ENCODE measurements around the gene NEDD8.

The NEDD8 gene

DNA sequence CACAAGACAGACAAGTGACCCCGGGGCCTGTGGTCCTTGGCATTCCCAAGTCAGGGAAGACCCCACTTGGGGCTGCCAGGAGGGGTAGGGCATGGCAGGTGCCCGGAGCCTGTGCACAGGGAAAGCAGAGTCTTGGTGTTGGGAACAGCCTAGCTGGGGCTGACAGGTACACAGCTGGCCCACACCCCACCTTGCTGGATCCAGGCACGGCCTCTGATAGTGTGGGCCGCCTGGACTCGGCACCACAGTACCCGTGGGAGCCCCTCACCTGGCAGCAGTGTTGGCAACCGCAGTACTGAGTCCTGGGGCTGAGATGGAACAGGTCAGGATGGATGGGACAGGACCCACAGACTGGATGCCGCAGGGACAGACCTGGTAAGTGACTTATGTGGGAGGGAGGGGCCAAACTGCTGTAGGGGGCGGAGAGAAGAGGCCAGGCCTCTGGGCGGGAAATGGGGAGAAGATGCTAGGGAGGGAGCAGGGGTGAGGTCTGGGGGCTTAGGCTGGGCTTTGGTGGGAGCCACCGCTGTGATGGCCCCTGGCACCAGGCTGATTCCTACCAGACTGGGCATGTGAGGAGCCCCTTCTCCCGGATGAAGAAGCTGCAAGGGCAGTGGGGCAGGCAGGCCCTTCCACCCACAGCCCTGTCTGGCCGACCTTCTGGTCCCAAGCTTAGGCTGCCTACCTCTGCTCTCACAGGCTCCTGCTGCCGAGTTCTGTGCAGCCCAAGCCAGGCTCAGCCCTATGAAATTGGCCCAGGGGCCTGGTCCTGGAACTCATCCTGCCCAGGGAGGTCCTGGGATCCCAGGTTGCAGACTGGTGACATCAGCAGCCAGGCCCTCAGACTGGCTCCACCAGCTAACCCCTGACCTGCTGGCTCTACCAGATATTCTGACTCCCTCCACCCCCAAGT is 30.9 kb upstream of the NEDD8 start, which contains the start of gene TGM1:
Gene TGM1, minus strand, starts transcription at position 357 of the 913 bp plus-strand sequence. CDS start 825 bp downstream, outside the sequence.
- no peak for DNase-seq

DNA sequence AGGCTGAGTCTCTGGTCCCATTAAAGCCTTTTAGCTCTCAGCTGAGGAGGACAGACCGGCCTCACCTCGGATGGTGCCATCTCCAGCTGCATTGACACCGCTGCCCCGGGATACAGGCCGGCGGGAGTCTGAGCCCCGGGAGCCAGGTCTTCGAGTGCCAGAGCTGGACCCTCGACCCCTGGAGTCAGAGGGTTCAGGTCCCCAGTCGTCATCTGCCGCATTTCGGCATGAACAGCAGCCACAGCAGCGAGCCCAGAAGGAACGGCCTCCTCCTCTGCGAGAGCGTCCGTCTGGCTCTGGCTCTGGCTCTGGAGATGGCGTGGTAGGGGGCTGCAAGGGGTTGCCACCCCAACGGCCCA is 29.8 kb upstream of the NEDD8 start:
- no peak for DNase-seq

DNA sequence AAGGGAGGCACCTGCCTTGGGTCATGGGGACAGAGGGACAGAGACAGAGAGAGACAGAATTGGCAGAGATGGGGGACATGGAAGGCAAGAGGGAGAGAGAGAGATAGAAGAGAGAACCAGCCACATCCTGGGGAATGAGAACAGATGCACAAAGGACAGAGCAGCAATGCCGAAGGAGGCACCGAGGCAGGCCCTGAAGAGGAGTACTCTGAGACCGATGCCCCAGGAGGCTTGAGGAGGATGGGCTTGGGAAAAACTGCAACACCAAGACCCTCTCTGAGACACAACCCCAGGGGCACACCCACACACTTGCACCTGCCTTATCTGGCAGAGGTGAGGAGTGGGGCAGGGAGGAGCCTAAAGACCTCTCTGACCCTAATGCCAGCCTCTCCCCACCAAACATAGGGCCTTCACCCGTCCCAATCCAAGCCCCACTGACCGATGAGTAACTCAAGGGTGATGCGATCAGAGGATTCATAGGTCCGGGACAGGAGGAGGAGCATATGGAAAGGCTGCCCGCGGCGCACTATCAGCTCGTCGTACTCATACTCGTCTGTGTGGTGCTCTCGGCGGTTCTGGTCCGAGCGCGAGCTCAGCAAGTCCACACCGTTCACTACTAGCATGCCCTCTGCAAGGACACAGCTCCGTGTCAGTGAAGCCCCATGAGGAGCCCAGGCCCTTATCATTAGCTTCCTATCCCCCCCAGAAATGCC is 29.2 kb upstream of the NEDD8 start:
- no peak for DNase-seq

DNA sequence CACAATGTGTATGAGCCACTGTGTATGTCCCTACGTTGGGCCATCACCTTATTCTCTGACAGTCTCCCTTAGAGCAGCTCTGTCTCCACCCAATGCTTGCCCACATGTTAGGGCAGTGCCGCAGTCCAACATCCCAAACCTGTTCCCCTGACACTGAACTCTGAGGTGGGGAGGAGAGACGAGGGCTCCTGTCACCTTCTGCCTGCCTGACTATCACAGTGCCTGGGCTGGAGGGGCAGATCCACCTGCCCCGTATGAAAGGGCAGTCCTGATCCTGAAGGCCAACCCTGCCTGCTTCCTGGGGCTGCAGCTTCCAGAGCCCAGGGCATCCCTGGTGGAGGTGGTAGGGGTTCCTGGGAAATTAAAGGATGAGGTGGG is 28.6 kb upstream of the NEDD8 start:
- DNase-seq = no peak

DNA sequence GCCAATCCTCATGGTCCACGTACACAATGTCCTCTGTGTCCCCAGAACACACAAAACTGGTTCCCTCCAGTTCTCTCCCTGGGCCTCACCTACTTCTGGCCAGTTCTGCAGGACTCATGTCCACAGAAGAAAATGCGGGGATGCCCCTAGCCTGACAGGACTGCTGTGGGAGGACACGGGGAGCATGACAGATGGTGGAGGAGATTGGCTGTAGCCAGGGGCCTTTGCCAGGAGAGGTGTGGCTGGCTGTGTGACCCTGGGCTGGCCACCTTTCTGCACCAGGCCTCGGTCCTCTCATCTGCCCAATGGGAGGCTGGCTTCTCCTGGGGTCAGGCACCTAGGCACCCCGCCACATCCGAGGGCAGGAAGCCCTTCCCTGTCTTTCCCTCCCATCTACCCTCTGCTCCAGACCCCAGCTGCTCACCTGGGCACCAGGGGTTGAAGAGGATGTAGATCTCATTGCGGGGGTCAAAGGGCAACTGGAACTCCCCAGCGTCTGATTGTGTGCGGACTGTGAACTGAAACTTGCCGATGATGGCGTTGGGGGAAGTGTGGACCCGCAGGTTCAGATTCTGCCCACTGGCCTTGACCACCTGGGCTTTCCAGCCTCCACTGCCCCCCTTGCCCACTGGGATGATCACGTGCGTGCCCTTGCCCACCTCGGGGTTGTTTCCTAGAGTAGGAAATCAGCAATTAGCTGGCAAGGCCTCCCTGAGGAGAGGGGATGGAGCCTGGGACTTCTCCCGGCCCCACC is 28.0 kb upstream of the NEDD8 start:
- no peak for DNase-seq

DNA sequence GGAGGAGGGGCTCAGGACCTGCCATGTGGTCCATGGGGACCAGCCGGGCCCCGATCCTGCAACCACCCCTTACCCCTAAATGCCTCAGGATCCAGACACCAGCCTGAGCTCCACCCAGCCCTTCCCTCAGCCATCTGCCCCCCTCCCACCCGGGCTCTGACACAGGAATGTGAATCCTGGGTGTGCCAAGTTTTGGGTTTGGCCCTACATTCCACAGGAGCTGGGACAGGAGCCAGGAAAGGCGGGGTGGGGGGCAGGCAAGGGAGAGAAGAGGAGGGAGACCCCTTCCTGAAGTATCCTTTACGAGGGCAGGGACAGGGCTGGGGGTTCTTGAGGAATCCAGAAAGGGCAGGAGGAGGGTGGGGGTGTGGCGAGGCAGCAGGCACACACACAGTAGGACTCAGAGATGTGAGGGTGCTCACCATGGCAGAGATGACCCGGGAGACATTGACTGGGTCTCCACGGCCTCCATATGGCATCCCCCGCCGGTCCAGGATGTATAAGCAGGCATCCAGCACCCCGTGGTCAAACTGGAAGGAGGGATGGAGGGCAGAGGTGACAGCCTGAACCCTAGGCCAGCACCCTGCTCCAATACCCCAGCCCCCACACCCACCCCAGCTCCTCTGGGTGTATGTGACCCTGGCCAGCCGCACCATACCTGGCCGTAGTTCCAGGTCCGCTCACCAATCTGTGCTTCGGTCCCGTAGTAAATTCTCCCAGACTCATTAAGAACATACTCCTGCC is 27.3 kb upstream of the NEDD8 start:
- DNase-seq = no peak

DNA sequence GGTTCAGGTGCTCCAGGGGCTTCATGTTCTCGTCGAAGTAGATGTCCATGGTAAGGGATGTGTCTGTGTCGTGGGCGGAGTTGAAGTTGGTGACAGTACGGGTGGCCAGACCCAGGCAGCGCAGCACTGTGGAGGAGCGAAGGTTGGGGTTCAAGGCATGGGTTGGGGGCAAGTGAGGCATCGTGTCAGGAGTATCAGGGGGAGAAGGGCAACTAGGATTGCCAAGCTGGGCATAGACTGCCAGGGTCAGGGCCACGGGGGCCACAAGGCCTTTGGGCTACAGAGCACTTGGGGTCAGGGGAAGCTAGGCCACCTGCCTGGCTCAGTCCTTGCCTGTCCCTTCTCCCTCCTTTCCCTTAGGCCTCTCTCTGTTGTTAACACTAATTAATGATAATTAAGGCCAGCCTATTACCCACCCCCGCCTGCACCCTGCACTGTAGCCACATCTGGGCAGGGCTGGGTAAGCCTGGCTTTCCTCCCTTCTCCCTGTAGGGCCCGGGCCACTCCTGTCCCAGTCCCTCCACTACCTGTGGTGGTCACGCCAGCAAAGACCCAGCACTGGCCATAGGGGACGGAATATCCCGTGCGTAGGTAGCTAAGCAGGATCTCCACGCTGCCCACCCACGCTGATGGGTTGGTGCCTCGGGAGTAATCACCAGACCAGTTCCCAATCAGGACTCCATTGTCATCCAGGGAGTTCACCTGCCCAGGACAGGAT is 26.5 kb upstream of the NEDD8 start:
- no peak for DNase-seq

DNA sequence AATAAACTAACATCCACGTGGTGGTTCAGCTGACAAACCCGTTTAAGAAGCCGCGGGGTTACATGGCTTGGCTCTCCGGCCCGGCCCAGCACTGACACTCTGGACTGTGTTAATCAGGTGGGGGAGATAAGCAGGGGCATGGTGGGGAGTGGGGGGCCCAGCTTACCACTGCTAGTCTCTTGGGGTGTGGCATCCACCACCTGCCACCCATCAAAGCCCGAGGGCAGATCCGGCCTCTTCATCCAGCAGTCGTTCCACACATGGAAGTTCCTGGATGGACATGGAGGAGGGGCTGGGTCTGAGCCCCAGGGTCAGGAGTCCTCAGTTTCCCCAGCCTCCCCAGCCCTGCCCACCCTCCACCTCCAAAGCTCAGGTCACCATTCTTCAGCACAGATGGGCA is 26.0 kb upstream of the NEDD8 start:
- DNase-seq = no peak

DNA sequence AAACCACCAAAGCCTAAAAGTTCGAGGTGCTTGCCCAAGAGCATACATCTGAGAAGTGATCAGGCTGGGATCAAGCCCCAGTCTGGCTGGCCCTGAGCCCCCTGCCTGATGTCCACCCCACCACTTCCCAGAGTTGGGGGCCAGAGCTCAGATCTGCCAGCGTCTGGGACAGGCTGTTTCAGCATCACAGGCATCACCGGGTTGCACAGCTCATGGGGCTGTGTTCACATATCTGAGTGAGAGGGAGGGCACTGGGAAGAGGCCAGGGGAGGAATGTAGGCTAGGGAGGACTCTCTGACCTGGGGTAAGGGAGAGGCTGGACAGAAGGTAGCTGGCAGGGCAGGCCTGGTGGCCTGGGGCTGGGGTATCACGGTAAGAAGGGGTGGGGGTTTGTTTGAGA is 24.8 kb upstream of the NEDD8 start:
- no peak for DNase-seq

DNA sequence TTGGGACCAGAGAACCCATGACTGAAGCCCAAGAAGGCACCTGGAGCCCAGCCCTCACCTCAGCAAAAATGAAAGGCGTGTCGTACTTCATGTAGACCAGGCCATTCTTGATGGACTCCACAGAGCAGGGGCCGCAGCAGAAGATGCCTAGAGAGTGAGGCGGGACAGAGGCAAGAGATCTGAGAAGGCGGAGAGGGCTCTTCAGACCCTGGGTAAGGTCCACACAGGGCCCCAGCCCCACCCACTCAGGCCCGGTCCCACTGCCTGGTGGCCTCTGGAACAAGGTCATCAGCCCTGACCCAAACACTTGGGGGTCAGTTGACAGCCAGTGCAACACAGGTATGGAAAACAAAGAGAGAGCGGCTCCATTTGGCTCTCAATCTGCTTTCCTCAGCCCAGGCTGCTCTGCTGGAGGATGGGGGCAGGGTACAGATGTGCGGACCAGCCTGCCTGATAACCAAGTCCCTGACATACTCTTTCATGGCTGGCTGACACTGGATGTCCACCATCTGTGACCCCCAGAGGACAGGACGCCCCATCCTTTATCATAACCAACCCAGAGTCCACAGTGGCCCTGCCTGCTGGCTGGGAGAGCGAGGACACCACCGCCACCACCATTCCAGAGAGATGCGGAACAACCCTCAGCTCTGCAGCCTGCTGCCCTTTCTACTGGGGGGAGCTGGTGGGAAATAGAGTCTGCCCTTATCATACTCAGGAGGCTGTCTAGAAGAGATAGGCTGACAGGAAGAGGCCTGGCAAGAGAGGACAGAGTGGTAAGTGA is 24.0 kb upstream of the NEDD8 start:
- DNase-seq = no peak

DNA sequence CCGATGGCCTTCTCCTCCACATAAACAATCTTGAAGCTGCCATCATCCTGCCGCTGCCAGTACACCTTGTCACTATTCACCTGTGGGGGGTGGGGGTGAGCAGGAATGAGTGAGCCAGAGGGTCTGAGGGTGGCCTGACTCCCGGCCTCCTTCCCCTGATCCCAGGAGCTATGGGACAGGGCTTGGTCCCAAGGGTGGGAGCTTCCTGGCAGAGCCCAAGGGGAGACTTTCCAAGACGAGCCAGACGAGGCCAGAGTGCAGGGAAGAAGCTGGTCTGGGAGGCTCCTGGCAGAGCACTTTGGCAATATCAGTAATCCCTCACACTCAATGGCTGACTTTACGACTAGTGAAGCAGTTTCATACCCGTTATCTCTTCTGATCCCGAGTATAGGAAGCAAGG is 23.3 kb upstream of the NEDD8 start:
- no peak for DNase-seq

DNA sequence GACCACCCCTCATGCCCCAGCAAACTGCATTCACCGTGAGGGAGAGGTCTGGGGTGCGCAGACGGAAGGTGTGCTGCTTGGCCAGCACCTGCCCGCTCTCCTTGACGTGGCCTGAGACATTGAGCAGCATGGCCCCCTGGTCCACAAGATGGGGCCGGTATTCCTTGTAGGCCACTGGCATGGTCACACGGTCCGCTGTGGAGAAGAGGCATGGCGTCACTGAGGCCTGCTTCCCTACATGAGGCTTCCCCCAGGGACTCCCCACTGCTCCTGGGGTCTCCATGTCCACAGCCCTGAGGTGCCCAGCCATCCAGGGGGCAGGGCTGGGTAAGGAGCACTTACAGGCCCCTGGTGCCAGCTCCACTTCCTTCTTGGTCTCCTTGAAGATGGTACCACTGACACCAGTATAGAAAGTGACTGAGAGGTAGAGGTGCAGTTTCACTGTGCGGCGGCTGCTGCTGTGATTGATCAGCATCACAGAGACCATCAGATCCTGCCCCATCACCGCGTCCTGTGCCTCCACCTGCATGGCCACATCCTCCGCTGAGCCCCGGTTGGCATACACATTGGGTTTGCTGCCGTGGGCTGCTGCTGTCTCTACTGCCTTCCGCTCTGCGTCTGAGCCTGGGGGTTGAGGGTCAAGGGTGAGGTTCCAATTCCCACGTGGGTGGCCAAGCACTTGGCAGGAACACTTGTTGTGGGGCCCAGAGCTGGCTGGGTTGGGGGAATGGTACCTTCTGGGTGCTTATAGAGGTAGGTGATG is 22.6 kb upstream of the NEDD8 start:
- no peak for DNase-seq

DNA sequence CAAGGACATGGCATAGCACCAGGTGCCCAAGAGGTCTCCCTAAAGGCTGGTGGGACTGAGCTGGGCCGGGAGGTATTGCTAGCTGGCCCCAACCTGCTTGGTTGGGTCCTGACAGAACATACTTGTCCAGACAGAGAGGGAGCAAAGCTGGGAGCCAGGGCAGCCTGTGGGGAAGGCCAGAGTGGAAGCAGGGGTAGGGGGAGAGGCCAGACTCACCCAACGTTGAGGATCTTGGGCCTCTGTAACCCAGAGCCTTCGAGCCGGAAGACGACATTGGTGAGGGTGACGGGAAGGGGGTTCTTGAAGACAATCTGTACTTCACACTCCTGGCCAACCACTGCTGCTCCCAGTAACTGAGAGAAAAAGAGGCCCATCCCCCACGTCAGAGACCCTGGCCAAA is 21.8 kb upstream of the NEDD8 start:
- no peak for DNase-seq

DNA sequence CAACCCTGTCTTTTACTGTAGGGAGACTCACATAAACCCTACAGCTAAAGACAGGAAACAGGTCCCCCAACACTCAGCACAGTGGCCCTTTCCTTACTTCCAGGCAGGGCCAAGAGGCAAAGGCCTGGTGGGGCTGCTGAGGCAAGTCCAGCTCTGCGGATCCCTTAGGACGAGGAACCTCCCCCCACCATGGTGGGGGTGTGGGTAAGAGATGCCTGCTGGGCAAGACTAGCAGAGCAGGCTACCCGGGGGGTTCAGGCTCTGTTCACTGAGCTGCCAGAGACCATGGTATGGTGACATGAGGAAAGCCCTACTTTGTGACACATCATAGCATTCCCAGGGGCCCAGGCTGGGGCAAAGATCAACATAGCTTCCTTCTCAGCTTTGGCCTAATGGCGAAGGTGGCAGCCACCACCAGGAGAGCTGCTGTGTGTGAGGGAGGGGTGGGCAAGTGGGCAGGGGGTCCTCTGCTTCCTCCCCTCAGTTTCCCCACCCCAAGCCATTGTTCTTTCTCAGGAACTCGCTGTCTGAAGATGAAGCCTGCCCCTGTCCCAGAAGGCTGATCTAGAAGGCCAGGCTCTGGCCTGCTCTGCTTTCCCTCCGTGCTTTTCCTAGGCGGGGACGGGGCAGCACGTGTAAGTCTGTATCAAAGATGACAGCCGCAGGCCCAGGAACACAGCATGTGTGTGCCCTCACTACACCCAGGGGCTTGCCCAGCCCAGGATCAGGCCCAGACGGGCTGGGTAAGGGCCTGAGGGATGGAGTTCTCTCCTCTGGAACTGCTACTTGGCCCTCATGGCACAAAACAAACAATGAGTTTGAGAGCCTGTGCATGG is 20.3 kb upstream of the NEDD8 start:
- no peak for DNase-seq

DNA sequence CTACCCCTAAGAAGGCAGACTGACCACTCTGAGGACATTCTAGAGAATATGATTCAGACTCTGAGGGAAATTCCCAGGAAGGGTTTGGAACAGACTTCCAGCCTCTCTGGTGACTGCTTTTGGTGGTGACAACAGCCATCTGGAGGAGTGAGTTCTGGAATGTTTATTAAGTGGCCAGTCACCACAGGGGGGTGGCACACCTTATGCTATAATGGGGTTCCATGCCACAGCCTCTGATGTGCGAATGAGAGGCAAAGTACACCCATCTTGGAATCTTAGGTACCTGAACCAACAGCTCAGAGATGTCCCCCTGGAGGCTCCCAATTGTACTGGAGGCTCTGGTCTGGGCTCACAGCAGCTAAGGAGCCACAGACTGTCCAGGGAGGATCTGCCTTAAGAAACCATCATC is 19.7 kb upstream of the NEDD8 start:
- DNase-seq = no peak

DNA sequence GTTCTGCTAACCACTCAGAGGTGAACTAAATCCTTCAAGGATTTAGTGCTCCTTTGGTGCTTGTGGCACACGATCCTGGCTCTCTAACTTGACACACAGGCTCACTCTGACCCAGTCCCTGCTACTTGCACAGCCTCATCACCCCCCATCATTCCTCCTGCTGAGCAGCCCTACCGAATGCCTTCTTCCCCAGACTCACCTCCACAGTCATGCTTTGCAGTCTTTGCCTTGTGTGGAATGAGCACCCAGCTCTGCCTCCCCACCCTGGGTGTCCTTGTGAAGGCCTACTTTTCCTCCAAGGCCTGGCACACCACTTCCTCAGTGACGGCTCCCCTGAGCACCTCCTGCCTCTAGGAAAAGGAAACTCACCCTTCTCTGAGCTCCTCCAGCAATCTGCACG is 18.2 kb upstream of the NEDD8 start:
- no peak for DNase-seq

DNA sequence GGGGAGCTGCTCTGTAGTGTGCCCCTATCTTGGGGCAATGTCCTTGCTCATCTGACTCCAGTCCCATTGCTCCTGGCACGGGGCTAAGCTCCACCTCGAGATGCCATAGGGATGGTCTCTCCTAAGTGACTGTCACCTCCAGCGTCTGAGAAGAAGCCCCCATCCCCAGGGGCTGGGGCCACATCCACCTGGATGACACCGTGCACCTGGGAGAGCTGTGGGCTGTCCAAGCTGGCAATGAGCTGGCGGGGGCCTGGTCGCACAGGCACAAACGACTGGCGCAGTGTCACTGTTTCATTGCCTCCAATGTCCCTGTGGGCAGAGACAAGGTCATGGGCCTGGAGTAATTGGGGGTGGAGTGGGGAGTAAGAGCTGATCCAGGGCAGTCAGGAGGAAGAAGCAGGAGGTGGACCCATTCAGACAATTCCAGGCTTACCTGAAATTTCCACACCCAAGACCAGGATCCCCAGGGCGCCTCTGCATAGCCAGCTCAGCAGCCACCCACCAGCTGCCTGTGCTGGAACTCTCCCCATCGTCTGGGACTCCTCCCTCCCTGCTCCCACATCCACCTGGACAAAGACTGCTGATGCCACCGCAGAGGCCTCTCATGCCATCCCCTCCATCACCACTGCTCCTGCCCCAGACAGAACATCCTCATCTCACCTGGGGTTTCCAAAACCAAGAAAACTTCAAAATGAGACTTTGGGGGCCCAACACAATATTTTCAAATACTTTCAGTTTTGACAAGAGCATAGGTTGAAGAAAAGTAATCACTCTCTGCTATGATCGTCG is 17.3 kb upstream of the NEDD8 start:
- DNase-seq = no peak

DNA sequence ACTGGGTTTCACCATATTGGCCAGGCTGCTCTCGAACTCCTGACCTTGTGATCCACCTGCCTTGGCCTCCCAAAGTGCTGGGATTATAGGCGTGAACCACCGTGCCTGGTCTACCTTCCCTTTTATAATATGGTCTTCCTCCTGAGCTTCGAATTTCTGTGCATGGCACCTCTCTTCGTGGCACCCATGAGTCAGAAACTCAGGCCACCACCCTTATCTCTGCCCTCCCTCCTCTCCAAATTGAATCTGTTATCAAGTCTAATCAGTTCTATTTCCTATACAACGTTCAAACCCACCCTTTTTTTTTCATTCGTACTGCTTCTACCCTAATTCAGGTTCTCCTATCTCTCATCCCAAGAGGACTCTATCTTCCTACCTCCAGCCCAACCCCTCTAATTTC is 15.3 kb upstream of the NEDD8 start:
- no peak for DNase-seq

DNA sequence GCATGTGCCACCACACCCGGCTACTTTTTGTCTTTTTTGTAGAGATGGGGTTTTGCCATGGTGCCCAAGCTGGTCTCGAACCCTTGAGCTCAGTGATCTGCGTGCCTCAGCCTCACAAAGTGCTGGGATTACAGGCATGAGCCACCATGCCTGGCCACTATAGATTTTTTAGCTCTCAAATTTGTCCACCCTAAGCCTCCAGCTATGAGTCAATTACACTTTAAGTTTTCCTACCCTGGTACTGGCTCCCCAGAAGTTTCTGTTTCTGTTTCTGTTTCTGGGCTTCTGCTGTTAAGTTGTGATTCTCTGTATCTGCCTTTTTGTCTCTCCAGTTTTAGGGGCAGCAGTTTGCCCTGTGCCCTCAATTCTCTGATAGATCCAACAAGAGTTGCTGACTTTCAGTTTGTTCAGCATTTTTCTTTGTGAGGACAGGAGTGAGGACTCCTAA is 14.6 kb upstream of the NEDD8 start:
- DNase-seq = no peak

Measured in NCI-H2029 (cell line).